ENCODE measurements around the gene GUK1.

Gene GUK1

GRCh38 chr1:228139406-228139930 is 611 bp upstream of the GUK1 start:
- no peak for FAIRE-seq

- no peak for FAIRE-seq
Measured at GRCh38 chr1:228140724-228141225, 696 bp downstream of the GUK1 start.

GRCh38 chr1:228141226-228142044 is 1.4 kb downstream of the GUK1 start:
- no peak for FAIRE-seq

- FAIRE-seq: no peak
Measured at GRCh38 chr1:228142155-228142691, 2.1 kb downstream of the GUK1 start.

- no peak for FAIRE-seq
Measured at GRCh38 chr1:228142701-228143136, 2.6 kb downstream of the GUK1 start.

GRCh38 chr1:228143480-228144192 is 3.6 kb downstream of the GUK1 start:
- no peak for FAIRE-seq

- FAIRE-seq: no peak
Measured at GRCh38 chr1:228144193-228144992, 4.3 kb downstream of the GUK1 start.

GRCh38 chr1:228144993-228145343 is 4.9 kb downstream of the GUK1 start:
- no peak for FAIRE-seq

GRCh38 chr1:228145463-228146416 is 5.7 kb downstream of the GUK1 start:
- no peak for FAIRE-seq

GRCh38 chr1:228146417-228147150 is 6.5 kb downstream of the GUK1 start:
- FAIRE-seq: no peak

GRCh38 chr1:228147151-228147693 is 7.1 kb downstream of the GUK1 start:
- FAIRE-seq: no peak

- FAIRE-seq: no peak
Measured at GRCh38 chr1:228147768-228148167, 7.7 kb downstream of the GUK1 start.

GRCh38 chr1:228148196-228148861 is 8.2 kb downstream of the GUK1 start:
- FAIRE-seq: no peak

- FAIRE-seq: no peak
Measured at GRCh38 chr1:228148935-228149405, 8.9 kb downstream of the GUK1 start.

GRCh38 chr1:228149406-228150119 is 9.5 kb downstream of the GUK1 start, which contains the start of gene GJC2:
GJC2 (plus strand) TSS chr1:228149930; CDS start chr1:228157759, 7,829 bp downstream.
- FAIRE-seq: no peak

GRCh38 chr1:228150120-228150460 is 10.0 kb downstream of the GUK1 start:
- FAIRE-seq: no peak

GRCh38 chr1:228150461-228151179 is 10.5 kb downstream of the GUK1 start:
- FAIRE-seq: no peak

- no peak for FAIRE-seq
Measured at GRCh38 chr1:228151180-228151925, 11.3 kb downstream of the GUK1 start.

All from A204.1 (cell line).